ENCODE results near the gene FAAP100.

FAAP100 gene

GRCh38 chr17:81511554-81511803, 40.7 kb downstream of the FAAP100 start:
- H3K4me3 ChIP-seq (ENCODE audit: low read depth, low read length), result peak overlapping the region; percentile 69
- no peak for DNase-seq (ENCODE audit: low read depth)
- TF ChIP-seq MAX (IDR thresholded peaks at IDR 0.05; ENCODE audit: low read depth, low read length) (no peak), POLR2A (IDR thresholded peaks at IDR 0.05; ENCODE audit: extremely low read depth, insufficient read length) (no peak), MYC (IDR thresholded peaks at IDR 0.05; ENCODE audit: low read depth, low read length) (no peak), CTCF (IDR thresholded peaks at IDR 0.05; ENCODE audit: low read depth, low read length) (no peak)

- H3K4me3 ChIP-seq (ENCODE audit: low read depth, low read length), result peak overlapping the region; percentile 69
- TF ChIP-seq MYC (IDR thresholded peaks at IDR 0.05; ENCODE audit: low read depth, low read length) (no peak), CTCF (IDR thresholded peaks at IDR 0.05; ENCODE audit: low read depth, low read length) (no peak), POLR2A (IDR thresholded peaks at IDR 0.05; ENCODE audit: extremely low read depth, insufficient read length) (no peak), MAX (IDR thresholded peaks at IDR 0.05; ENCODE audit: low read depth, low read length) (no peak)
- DNase-seq (ENCODE audit: low read depth), result no peak
Observed at GRCh38 chr17:81510785-81511553, 41.2 kb downstream of the FAAP100 start.

- no peak for TF ChIP-seq POLR2A (IDR thresholded peaks at IDR 0.05; ENCODE audit: extremely low read depth, insufficient read length)
- peak overlapping the region; percentile 69 for H3K4me3 ChIP-seq (ENCODE audit: low read depth, low read length)
- no peak for DNase-seq (ENCODE audit: low read depth)
Observed at GRCh38 chr17:81509972-81510784, 42.0 kb downstream of the FAAP100 start.

GRCh38 chr17:81509207-81509971, 42.8 kb downstream of the FAAP100 start:
- peak; percentile 69 for DNase-seq (ENCODE audit: low read depth)

GRCh38 chr17:81508639-81509206, 43.4 kb downstream of the FAAP100 start:
- no peak for TF ChIP-seq CTCF (IDR thresholded peaks at IDR 0.05; ENCODE audit: low read depth, low read length)
- TF ChIP-seq POLR2A (IDR thresholded peaks at IDR 0.05; ENCODE audit: extremely low read depth, insufficient read length), result no peak
- TF ChIP-seq MYC (IDR thresholded peaks at IDR 0.05; ENCODE audit: low read depth, low read length), result no peak
- no peak for TF ChIP-seq MAX (IDR thresholded peaks at IDR 0.05; ENCODE audit: low read depth, low read length)
- no peak for DNase-seq (ENCODE audit: low read depth)
- H3K4me3 ChIP-seq (ENCODE audit: low read depth, low read length), result no peak overlapping the region

More at GRCh38 chr17:81509207-81509971, 42.8 kb downstream of the FAAP100 start:
- no peak for TF ChIP-seq CTCF (IDR thresholded peaks at IDR 0.05; ENCODE audit: low read depth, low read length)
- TF ChIP-seq POLR2A (IDR thresholded peaks at IDR 0.05; ENCODE audit: extremely low read depth, insufficient read length), result peak; percentile 12
- H3K4me3 ChIP-seq (ENCODE audit: low read depth, low read length), result peak overlapping the region; percentile 69

- H3K4me3 ChIP-seq (ENCODE audit: low read depth, low read length), result no peak overlapping the region
- TF ChIP-seq CTCF (IDR thresholded peaks at IDR 0.05; ENCODE audit: low read depth, low read length) (no peak), POLR2A (IDR thresholded peaks at IDR 0.05; ENCODE audit: extremely low read depth, insufficient read length) (no peak), MYC (IDR thresholded peaks at IDR 0.05; ENCODE audit: low read depth, low read length) (no peak), MAX (IDR thresholded peaks at IDR 0.05; ENCODE audit: low read depth, low read length) (no peak)
- no peak for DNase-seq (ENCODE audit: low read depth)
Observed at GRCh38 chr17:81503619-81504018, 48.5 kb downstream of the FAAP100 start.

Data from NB4 (cell line).